H9 (cell line): ENCODE data around the gene ASCC2. TPM values are rescaled to one million over a fixed set of nuclear protein-coding genes. Genes with fewer than 3 reads are reported as not detected.

Experiments
- DNase-seq: peaks from one replicate; pipeline ENCODE4 v3.0.0-alpha.2; 2017
- H2AFZ ChIP-seq: one replicate; pipeline ENCODE4 v1.6.1; 2013; ENCODE audit warnings: mild to moderate bottlenecking, low read length, control low read depth, moderate library complexity
- H2AK5ac ChIP-seq: 2 replicates; pipeline ENCODE4 v1.6.1; 2013; ENCODE audit warnings: low read length, control low read depth, mixed read lengths; ENCODE audit not compliant: insufficient read length
- H2BK120ac ChIP-seq: one replicate; pipeline ENCODE4 v1.6.1; 2013; ENCODE audit warnings: low read depth, mild to moderate bottlenecking, low read length, control low read depth, inconsistent platforms; ENCODE audit not compliant: poor library complexity, severe bottlenecking
- H2BK12ac ChIP-seq: 2 replicates; pipeline ENCODE4 v1.6.1; 2013; ENCODE audit warnings: low read length, control low read depth, mixed read lengths, low read depth; ENCODE audit not compliant: insufficient read length
- H2BK15ac ChIP-seq: 2 replicates; pipeline ENCODE4 v1.6.1; 2013; ENCODE audit warnings: low read depth, low read length, control low read depth
- H2BK20ac ChIP-seq: one replicate; pipeline ENCODE4 v1.6.1; 2013; ENCODE audit warnings: low read depth, mild to moderate bottlenecking, low read length, control low read depth, inconsistent platforms; ENCODE audit not compliant: poor library complexity, severe bottlenecking
- H2BK5ac ChIP-seq: 2 replicates; pipeline ENCODE4 v1.6.1; 2013; ENCODE audit warnings: low read length, control low read depth, mixed read lengths; ENCODE audit not compliant: insufficient read length
- H3K14ac ChIP-seq: 2 replicates; pipeline ENCODE4 v1.6.1; 2013; ENCODE audit warnings: low read length, control low read depth; ENCODE audit not compliant: insufficient read depth
- H3K18ac ChIP-seq: 2 replicates; pipeline ENCODE4 v1.6.1; 2013; ENCODE audit warnings: low read depth, mild to moderate bottlenecking, mixed read lengths, low read length, control low read depth; ENCODE audit not compliant: insufficient read length
- H3K23ac ChIP-seq: 2 replicates; pipeline ENCODE4 v1.6.1; 2013; ENCODE audit warnings: low read length, control low read depth, mixed read lengths, low read depth; ENCODE audit not compliant: insufficient read length
- H3K23me2 ChIP-seq: 2 replicates; pipeline ENCODE4 v1.6.1; 2013; ENCODE audit warnings: low read depth, mild to moderate bottlenecking, mixed read lengths, low read length, control low read depth; ENCODE audit not compliant: insufficient read length, poor library complexity, severe bottlenecking
- H3K27ac ChIP-seq: 2 replicates; pipeline ENCODE4 v1.5.1; 2013; ENCODE audit warnings: low read length, control low read depth, mixed read lengths, low read depth; ENCODE audit not compliant: insufficient read length
- H3K27me3 ChIP-seq: 2 replicates; pipeline ENCODE4 v1.6.1; 2013; ENCODE audit warnings: low read length, control low read depth, inconsistent platforms; ENCODE audit not compliant: insufficient read depth
- H3K4ac ChIP-seq: 2 replicates; pipeline ENCODE4 v1.6.1; 2013; ENCODE audit warnings: low read depth, mild to moderate bottlenecking, control low read depth, inconsistent platforms, low read length, moderate library complexity
- H3K4me1 ChIP-seq: 2 replicates; pipeline ENCODE4 v1.6.1; 2013; ENCODE audit warnings: low read length, control low read depth, inconsistent platforms; ENCODE audit not compliant: insufficient read depth
- H3K4me2 ChIP-seq: 2 replicates; pipeline ENCODE4 v1.6.1; 2013; ENCODE audit warnings: low read length, control low read depth, mixed read lengths; ENCODE audit not compliant: insufficient read length, insufficient read depth
- H3K56ac ChIP-seq: 2 replicates; pipeline ENCODE4 v1.6.1; 2013; ENCODE audit warnings: low read depth, mild to moderate bottlenecking, mixed read lengths, low read length, control low read depth; ENCODE audit not compliant: insufficient read length
- H3K79me1 ChIP-seq: 2 replicates; pipeline ENCODE4 v1.6.1; 2013; ENCODE audit warnings: low read depth, mild to moderate bottlenecking, moderate library complexity, low read length, control low read depth, inconsistent platforms; ENCODE audit not compliant: insufficient read depth, poor library complexity, severe bottlenecking
- H3K79me2 ChIP-seq: 2 replicates; pipeline ENCODE4 v1.6.1; 2013; ENCODE audit warnings: low read length, control low read depth, inconsistent platforms; ENCODE audit not compliant: insufficient read depth
- H3K9ac ChIP-seq: 2 replicates; pipeline ENCODE4 v1.6.1; 2013; ENCODE audit warnings: low read length, control low read depth, mixed read lengths; ENCODE audit not compliant: insufficient read length; ENCODE audit errors: extremely low read depth
- H3K9me3 ChIP-seq: one replicate; pipeline ENCODE4 v1.6.1; 2013; ENCODE audit warnings: low read depth, low read length, inconsistent platforms; ENCODE audit not compliant: control insufficient read depth
- H3T11ph ChIP-seq: one replicate; pipeline ENCODE4 v1.6.1; 2013; ENCODE audit warnings: mild to moderate bottlenecking, low read length, control low read depth, inconsistent platforms
- H4K20me1 ChIP-seq: one replicate; pipeline ENCODE4 v1.6.1; 2013; ENCODE audit not compliant: control insufficient read depth, insufficient read length, insufficient read depth
- H4K5ac ChIP-seq: 2 replicates; pipeline ENCODE4 v1.6.1; 2013; ENCODE audit warnings: low read depth, mild to moderate bottlenecking, mixed read lengths, low read length, control low read depth; ENCODE audit not compliant: insufficient read length
- H4K8ac ChIP-seq: replicated peaks from 2 replicates; pipeline ENCODE4 v1.6.1; 2013; ENCODE audit warnings: low read length, control low read depth, mixed read lengths, low read depth; ENCODE audit not compliant: insufficient read length
- H4K91ac ChIP-seq: 2 replicates; pipeline ENCODE4 v1.6.1; 2013; ENCODE audit warnings: low read depth, mild to moderate bottlenecking, moderate library complexity, mixed read lengths, low read length, control low read depth; ENCODE audit not compliant: insufficient read length
- H3K27ac Mint-ChIP-seq, 3 experiments: 2 replicates in 2 of 3; 3 replicates in 1 of 3; pipeline ENCODE4 v1.8.0; 2020 to 2021; ENCODE audit warnings: mixed read lengths in 3 of 3, mild to moderate bottlenecking in 1 of 3, moderate library complexity in 1 of 3
- H3K27me3 Mint-ChIP-seq: 2 replicates; pipeline ENCODE4 v1.8.0; 2021; ENCODE audit warnings: low read depth, mild to moderate bottlenecking, moderate library complexity, mixed read lengths
- H3K36me3 Mint-ChIP-seq, 3 experiments: 2 replicates in 2 of 3; 3 replicates in 1 of 3; pipeline ENCODE4 v1.8.0; 2020 to 2021; ENCODE audit warnings: low read depth in 3 of 3, mixed read lengths in 3 of 3; ENCODE audit not compliant: insufficient read depth in 1 of 3
- H3K4me1 Mint-ChIP-seq, 2 experiments: 2 replicates each; pipeline ENCODE4 v1.8.0; 2020; ENCODE audit warnings: mixed read lengths in 2 of 2
- H3K4me3 Mint-ChIP-seq, 2 experiments: 2 replicates in 1 of 2; 3 replicates in 1 of 2; pipeline ENCODE4 v1.8.0; 2020 to 2021; ENCODE audit warnings: mild to moderate bottlenecking in 2 of 2, mixed read lengths in 2 of 2, moderate library complexity in 1 of 2
- H3K9me3 Mint-ChIP-seq, 2 experiments: 2 replicates in 1 of 2; 3 replicates in 1 of 2; pipeline ENCODE4 v1.8.0; 2020; ENCODE audit warnings: mild to moderate bottlenecking in 2 of 2, mixed read lengths in 2 of 2, moderate library complexity in 1 of 2
- CTCF ChIP-seq: fragments of 200-600 bp; sonication (generic); conservative IDR thresholded peaks from 3 replicates; pipeline ENCODE4 v1.8.0; 2021; ENCODE audit warnings: antibody characterized with exemption, mild to moderate bottlenecking
- WGBS: extraction: QIAGEN DNeasy Blood & Tissue Kit; methylation state at CpG from one replicate; pipeline ENCODE4 v1.1.7; 2013; ENCODE audit warnings: missing lambda C conversion rate, low lambda C conversion rate, mixed read lengths; ENCODE audit not compliant: insufficient read length; ENCODE audit errors: extremely low coverage; 5-methylcytosine and 5-hydroxymethylcytosine counted together
- total RNA-seq: library from RNA; stranded (reverse); gene quantifications from 2 replicates; pipeline ENCODE4 v1.2.1, GENCODE V29; 2021

The ASCC2 gene
- total RNA-seq, 1 experiment from 2014 or later = 48.2 TPM

- Histone ChIP-seq H3K4ac (no peak overlapping the region), H3K14ac (no peak overlapping the region), H2BK120ac (no peak overlapping the region), H2BK5ac (no peak overlapping the region), H2BK12ac (no peak overlapping the region), H3K9me3 (no peaks in the 10 kb centered on the region), H4K8ac (no peak overlapping the region), H4K5ac (no peak overlapping the region), H3T11ph (no peak overlapping the region), H3K9ac (no peak overlapping the region), H3K4me2 (no peak overlapping the region), H2AFZ (no peak overlapping the region), H3K79me1 (no peaks in the 10 kb centered on the region), H3K56ac (no peak overlapping the region), H3K4me1 (no peaks in the 10 kb centered on the region), H3K27me3 (no peaks in the 10 kb centered on the region), H2BK15ac (no peak overlapping the region), H2BK20ac (no peak overlapping the region), H3K18ac (no peak overlapping the region), H2AK5ac (no peak overlapping the region), H3K23me2 (no peaks in the 10 kb centered on the region), H3K79me2 (no peaks in the 10 kb centered on the region), H4K20me1 (no peaks in the 10 kb centered on the region), H3K27ac (no peak overlapping the region), H4K91ac (no peak overlapping the region), H3K23ac (no peak overlapping the region)
- no peaks in the 10 kb centered on the region for H3K36me3 Mint-ChIP-seq
- no peaks in the 10 kb centered on the region; the same call in 1 of the 2 replicates for H3K27me3 Mint-ChIP-seq
- no peak overlapping the region for H3K27ac Mint-ChIP-seq
- no CpG with 5 or more reads among the region's 7 CpGs for WGBS
- H3K4me3 Mint-ChIP-seq = no peak overlapping the region
- no peaks in the 10 kb centered on the region for H3K9me3 Mint-ChIP-seq
- DNase-seq = no peak
- TF ChIP-seq CTCF = no peak
- H3K4me1 Mint-ChIP-seq = peaks cover 5 to 13% of the 10 kb centered on the region in 2 experiments
These were observed 81.7 kb downstream of the ASCC2 start for GRCh38 chr22:29756341-29756740.
